ENCODE data around the gene KLHDC8A.

KLHDC8A gene

GRCh38 chr1:205335692-205336091, 21.0 kb downstream of the KLHDC8A start:
- TF ChIP-seq CTCF (IDR thresholded peaks at IDR 0.05; ENCODE audit: borderline replicate concordance, insufficient read depth, low read depth, low read length) = peak; percentile 90
- no peak overlapping the region for H3K4me3 ChIP-seq (ENCODE audit: low read depth, low read length)

DNA sequence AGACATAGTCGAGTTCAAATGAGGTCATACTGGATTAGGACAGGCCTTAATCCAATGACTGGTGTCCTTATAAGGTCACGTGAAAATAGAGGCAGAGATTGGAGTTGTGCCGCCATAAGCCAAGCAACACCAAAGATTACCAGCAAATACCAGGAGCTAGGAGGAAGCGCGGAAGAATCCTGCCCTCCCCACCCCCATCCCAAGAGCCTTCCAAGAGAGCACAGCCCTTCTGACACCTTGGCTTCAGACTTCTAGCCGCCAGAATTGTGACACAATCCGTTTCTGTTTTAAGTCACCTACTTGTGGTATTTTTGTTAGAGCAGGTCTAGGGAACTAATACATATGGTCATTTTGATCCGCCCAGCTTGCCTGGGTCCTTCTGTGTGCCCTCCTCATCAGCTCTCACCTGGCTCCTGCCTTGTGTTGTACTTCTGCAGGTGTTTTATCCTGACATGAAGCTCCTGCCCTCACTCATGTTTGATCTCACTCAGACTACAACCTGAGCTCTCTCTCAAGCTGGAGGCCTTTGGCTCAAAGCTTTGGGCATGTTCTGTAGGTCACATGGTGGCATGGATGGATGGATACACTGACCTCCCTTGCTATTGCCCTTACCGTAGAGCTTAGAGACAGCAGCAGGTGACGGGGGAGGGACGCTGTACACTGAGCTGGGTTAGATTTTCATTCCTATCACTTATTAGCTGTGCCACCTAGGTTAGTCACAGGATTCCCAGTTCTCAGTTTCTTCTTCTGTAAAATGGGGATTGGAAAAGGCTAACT, 24.5 kb downstream of the KLHDC8A start:
- no peak for TF ChIP-seq CTCF (IDR thresholded peaks at IDR 0.05; ENCODE audit: borderline replicate concordance, insufficient read depth, low read depth, low read length)
- no peak overlapping the region for H3K4me3 ChIP-seq (ENCODE audit: low read depth, low read length)

- TF ChIP-seq CTCF (IDR thresholded peaks at IDR 0.05; ENCODE audit: borderline replicate concordance, insufficient read depth, low read depth, low read length) = no peak
- no peak overlapping the region for H3K4me3 ChIP-seq (ENCODE audit: low read depth, low read length)
Measured at GRCh38 chr1:205330150-205330549, 26.6 kb downstream of the KLHDC8A start.

- no peak for TF ChIP-seq CTCF (IDR thresholded peaks at IDR 0.05; ENCODE audit: borderline replicate concordance, insufficient read depth, low read depth, low read length)
- H3K4me3 ChIP-seq (ENCODE audit: low read depth, low read length) = no peak overlapping the region
Measured at GRCh38 chr1:205329719-205330118, 27.0 kb downstream of the KLHDC8A start.

- no peak overlapping the region for H3K4me3 ChIP-seq (ENCODE audit: low read depth, low read length)
- no peak for TF ChIP-seq CTCF (IDR thresholded peaks at IDR 0.05; ENCODE audit: borderline replicate concordance, insufficient read depth, low read depth, low read length)
Measured at GRCh38 chr1:205328476-205328875, 28.2 kb downstream of the KLHDC8A start.

DNA sequence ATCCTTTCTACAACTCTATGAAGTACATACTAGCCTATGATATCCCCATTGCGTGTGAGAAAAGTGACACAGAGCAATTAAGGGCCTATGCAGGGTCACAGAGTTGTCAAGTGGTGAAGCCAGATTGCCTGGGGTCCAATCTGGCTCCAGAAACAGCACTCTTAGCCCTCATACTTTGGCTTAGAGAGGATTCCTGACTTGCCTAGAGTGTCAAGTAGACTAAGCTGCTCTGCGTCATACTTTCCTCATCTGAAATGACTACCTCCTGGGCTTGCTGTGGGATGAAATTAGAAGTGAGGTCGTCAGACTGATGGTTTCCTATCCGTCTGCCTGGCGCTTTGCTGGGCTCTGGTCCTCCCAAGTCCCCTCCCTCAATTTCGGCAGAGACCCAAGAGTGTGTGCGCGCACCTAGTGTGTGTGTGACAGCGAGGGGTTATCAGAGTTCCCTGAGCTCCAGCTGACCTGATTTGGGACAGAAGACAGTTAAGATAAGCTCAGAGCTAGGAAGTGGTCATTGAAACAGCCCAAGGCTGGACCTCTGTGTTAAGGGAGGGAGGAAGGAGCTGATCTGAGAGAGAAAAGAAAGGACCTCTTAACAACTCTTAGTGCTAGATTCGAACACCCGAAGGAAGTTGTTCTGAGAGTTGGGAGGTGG, 29.8 kb downstream of the KLHDC8A start:
- H3K4me3 ChIP-seq (ENCODE audit: low read depth, low read length) = no peak overlapping the region
- no peak for TF ChIP-seq CTCF (IDR thresholded peaks at IDR 0.05; ENCODE audit: borderline replicate concordance, insufficient read depth, low read depth, low read length)
